GM12865 (cell line): ENCODE measurements around the gene OR10K2.

Experiments used
- DNase-seq: peaks from one replicate; pipeline ENCODE4 v3.0.0; 2010; ENCODE audit warnings: low read depth
- H3K4me3 ChIP-seq: 2 replicates; pipeline ENCODE4 v1.5.1; 2011; ENCODE audit warnings: mild to moderate bottlenecking, low read depth, low read length, control low read depth
- TF ChIP-seq, protein P1 (sequence below): IDR thresholded peaks from 2 replicates; pipeline ENCODE4 v1.5.1; 2011; ENCODE audit warnings: low read length, control low read depth, low read depth, inconsistent platforms; ENCODE audit not compliant: insufficient read depth; ENCODE audit errors: missing control alignments

The OR10K2 gene, protein sequence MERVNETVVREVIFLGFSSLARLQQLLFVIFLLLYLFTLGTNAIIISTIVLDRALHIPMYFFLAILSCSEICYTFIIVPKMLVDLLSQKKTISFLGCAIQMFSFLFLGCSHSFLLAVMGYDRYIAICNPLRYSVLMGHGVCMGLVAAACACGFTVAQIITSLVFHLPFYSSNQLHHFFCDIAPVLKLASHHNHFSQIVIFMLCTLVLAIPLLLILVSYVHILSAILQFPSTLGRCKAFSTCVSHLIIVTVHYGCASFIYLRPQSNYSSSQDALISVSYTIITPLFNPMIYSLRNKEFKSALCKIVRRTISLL

DNA sequence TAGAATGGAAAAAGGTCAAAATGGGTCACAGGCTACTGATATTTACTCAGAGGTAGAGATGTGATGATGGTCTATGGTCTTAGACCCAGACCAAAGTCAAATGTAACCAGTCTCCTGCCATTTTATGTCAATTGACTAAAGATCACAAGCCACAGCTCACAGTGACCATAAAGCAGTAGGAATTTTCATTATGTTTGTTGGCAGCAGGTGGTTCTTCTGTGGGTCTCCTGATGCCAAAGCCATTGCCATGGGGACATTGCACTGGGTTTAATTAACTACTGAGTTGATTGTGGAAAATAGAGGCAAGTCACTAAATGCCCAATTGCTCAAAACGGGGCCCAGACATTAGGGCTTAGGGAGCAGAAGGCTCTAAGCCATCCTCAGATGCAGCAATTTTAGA, at the start of gene OR10K2:
OR10K2 (minus strand) TSS at position 101 of the 400 bp plus-strand sequence. CDS start 5,371 bp downstream, outside the sequence.
- H3K4me3 ChIP-seq = no peak within 1 kb of the TSS
- TF ChIP-seq, protein P1, sequence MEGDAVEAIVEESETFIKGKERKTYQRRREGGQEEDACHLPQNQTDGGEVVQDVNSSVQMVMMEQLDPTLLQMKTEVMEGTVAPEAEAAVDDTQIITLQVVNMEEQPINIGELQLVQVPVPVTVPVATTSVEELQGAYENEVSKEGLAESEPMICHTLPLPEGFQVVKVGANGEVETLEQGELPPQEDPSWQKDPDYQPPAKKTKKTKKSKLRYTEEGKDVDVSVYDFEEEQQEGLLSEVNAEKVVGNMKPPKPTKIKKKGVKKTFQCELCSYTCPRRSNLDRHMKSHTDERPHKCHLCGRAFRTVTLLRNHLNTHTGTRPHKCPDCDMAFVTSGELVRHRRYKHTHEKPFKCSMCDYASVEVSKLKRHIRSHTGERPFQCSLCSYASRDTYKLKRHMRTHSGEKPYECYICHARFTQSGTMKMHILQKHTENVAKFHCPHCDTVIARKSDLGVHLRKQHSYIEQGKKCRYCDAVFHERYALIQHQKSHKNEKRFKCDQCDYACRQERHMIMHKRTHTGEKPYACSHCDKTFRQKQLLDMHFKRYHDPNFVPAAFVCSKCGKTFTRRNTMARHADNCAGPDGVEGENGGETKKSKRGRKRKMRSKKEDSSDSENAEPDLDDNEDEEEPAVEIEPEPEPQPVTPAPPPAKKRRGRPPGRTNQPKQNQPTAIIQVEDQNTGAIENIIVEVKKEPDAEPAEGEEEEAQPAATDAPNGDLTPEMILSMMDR = no peak
- no peak for DNase-seq

DNA sequence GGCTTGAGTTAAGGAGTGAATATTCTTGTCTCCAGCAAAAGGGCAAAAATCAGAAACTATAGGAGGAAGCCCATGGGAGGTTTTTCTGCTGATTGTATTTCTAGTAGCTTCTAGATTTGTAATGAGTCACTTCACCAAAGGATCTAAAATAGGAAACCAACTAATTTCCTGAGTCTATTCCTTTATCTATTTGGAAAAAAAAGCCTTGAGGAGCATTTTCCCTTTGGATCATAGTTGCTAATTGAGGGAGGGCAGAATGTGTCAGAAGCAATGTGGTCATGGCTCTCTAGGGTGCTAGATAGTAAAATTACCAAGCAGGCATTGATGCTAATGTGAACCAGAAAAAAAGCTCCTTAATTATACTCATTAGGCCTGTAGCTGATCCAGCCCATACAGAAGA, 45.9 kb upstream of the OR10K2 start, which contains the start of gene OR10R2:
OR10R2 (plus strand) TSS at position 301 of the 400 bp plus-strand sequence. CDS start 106 bp downstream, outside the sequence.
- TF ChIP-seq, protein P1 = no peak
- H3K4me3 ChIP-seq = no peak within 1 kb of the TSS
- no peak for DNase-seq

DNA sequence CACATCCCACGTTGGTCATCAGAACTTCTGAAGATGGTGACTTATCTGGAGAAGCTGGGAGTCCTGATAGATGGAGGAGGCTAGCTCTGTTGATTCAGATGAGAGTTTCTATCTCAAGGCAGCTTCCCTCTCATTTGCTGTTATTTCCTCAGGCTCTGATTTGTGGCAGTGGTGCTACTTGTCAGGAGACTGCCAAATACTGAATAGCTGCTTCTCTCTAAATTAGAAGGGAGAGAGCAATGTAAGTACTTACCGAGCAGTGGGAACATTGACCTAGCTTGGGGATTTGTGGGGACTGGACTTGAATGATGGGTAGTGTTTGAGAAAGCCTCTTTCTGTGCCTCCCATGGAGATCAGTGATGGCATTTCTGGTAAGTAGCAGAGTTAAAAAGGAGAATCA, 35.5 kb upstream of the OR10K2 start, which contains the start of gene OR10K1:
OR10K1 (plus strand) TSS at position 301 of the 400 bp plus-strand sequence. CDS start 3,728 bp downstream, outside the sequence.
- DNase-seq = no peak
- H3K4me3 ChIP-seq = no peak within 1 kb of the TSS
- TF ChIP-seq, protein P1 = no peak

DNA sequence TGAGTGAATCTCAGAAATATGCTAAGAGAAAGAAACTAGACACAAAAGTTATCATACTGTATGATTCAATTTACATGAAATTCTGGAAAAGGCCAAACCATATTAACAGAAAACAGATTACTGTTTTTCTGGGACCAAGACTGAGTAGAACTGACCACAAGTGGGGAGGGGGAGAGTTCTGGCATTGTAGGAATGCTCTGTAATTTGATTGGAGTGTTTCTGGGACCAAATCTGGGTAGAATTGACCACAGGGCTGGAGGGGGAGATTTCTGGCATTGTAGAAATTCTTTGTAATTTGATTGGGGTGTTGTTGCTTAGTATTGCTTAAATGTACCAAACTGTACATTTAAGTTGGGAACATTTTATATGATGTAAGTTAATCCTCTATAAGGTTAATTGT, 32.2 kb upstream of the OR10K2 start:
- TF ChIP-seq, protein P1 = no peak
- DNase-seq = no peak
- H3K4me3 ChIP-seq = no peak overlapping the region

DNA sequence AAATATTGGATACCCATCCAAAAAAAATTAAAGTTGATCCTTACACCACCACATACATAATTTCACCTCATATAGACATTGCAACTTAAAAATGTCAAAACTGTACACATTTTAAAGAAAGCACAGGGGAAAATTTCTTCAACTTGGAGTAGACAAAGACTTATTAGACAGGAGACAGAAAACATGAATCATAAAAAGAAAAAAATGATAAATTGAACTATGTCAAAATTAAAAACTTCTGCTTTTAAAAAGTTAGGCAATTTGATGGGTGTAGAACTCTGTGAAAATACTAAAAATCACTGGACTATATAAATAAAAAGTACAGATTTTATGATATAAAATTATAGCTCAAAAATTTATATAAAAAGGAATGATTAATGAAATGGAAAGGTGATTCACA, 31.2 kb upstream of the OR10K2 start:
- H3K4me3 ChIP-seq = no peak overlapping the region
- DNase-seq = no peak
- TF ChIP-seq, protein P1 = no peak

DNA sequence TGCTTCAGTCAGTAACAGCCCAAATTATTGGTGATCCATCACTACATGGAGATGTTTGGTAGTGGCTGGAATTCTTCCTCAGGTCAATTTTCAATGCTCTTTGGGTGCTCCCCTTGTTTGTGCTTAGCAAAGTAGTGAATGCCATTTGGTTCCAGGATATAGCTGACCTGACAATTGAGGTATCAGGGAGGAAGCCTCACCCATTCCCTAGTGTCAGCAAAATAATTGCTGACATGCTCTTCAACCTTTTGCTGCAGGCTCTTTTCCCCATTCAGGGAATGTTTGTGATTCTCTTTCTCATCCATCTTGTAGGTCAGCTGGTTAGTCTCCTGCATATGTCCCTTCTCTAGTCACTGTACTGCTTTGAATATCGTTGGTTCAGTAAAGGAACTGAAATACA, 28.5 kb upstream of the OR10K2 start:
- H3K4me3 ChIP-seq = no peak overlapping the region
- TF ChIP-seq, protein P1 = no peak

More for the DNA sequence above, 28.5 kb upstream of the OR10K2 start:
- no peak for DNase-seq
